Mesodermal cell (in vitro differentiated cells): ENCODE measurements around the gene C9orf78.

ENCODE experiments used
- H3K27ac ChIP-seq: 2 replicates; pipeline ENCODE4 v1.7.0; 2013; ENCODE audit warnings: mild to moderate bottlenecking, low read depth, low read length, moderate library complexity; ENCODE audit not compliant: severe bottlenecking
- H3K36me3 ChIP-seq: 2 replicates; pipeline ENCODE4 v1.7.1; 2013; ENCODE audit warnings: mild to moderate bottlenecking, low read length, moderate library complexity; ENCODE audit not compliant: control insufficient read depth, insufficient read depth
- H3K4me1 ChIP-seq: one replicate; pipeline ENCODE4 v1.7.1; 2013; ENCODE audit warnings: mild to moderate bottlenecking, low read length; ENCODE audit not compliant: insufficient read depth, control insufficient read depth, poor library complexity, severe bottlenecking
- H3K4me3 ChIP-seq: 2 replicates; pipeline ENCODE4 v1.7.0; 2013; ENCODE audit warnings: low read length, control low read depth, mild to moderate bottlenecking; ENCODE audit not compliant: insufficient read depth, poor library complexity, severe bottlenecking; ENCODE audit errors: extremely low read depth
- H3K9me3 ChIP-seq: 2 replicates; pipeline ENCODE4 v1.7.1; 2013; ENCODE audit warnings: mild to moderate bottlenecking, low read length, moderate library complexity; ENCODE audit not compliant: control insufficient read depth
- WGBS, 2 experiments: methylation state at CpG; one replicate each; pipeline ENCODE4 v1.1.5; 2013; ENCODE audit warnings: missing lambda C conversion rate in 2 of 2; ENCODE audit not compliant: insufficient coverage in 2 of 2; 5-methylcytosine and 5-hydroxymethylcytosine counted together

C9orf78 gene

GRCh38 chr9:129816501-129817435 lies 18.3 kb downstream of the C9orf78 start:
- Histone ChIP-seq H3K27ac (no peak overlapping the region), H3K4me3 (no peak overlapping the region), H3K36me3 (peaks cover 82% of the 10 kb centered on the region), H3K9me3 (no peaks in the 10 kb centered on the region), H3K4me1 (no peaks in the 10 kb centered on the region)
- WGBS, 2 experiments, result 86 to 88% methylated on average over 11 to 13 of the region's 14 CpGs

GRCh38 chr9:129815278-129815677 lies 19.8 kb downstream of the C9orf78 start:
- no peaks in the 10 kb centered on the region for H3K9me3 ChIP-seq
- no peak overlapping the region for H3K27ac ChIP-seq
- no peak overlapping the region for H3K4me3 ChIP-seq
- H3K36me3 ChIP-seq, result peaks cover 81% of the 10 kb centered on the region
- H3K4me1 ChIP-seq, result no peaks in the 10 kb centered on the region
- WGBS, 2 experiments, result 93 to 94% methylated on average over 11 of the region's 11 CpGs

GRCh38 chr9:129814432-129815223 lies 20.4 kb downstream of the C9orf78 start:
- Histone ChIP-seq H3K4me1 (no peaks in the 10 kb centered on the region), H3K4me3 (no peak overlapping the region), H3K9me3 (no peaks in the 10 kb centered on the region), H3K36me3 (peaks cover 82% of the 10 kb centered on the region), H3K27ac (no peak overlapping the region)
- 93 to 96% methylated on average over 13 to 17 of the region's 17 CpGs for WGBS, 2 experiments

GRCh38 chr9:129813661-129814060 lies 21.4 kb downstream of the C9orf78 start:
- Histone ChIP-seq H3K9me3 (no peaks in the 10 kb centered on the region), H3K27ac (no peak overlapping the region), H3K4me1 (no peaks in the 10 kb centered on the region), H3K36me3 (peaks cover 82% of the 10 kb centered on the region), H3K4me3 (no peak overlapping the region)
- 91 to 96% methylated on average over 7 to 9 of the region's 9 CpGs for WGBS, 2 experiments

- Histone ChIP-seq H3K9me3 (no peaks in the 10 kb centered on the region), H3K27ac (no peak overlapping the region), H3K4me1 (no peaks in the 10 kb centered on the region), H3K4me3 (no peak overlapping the region), H3K36me3 (peaks cover 79% of the 10 kb centered on the region)
- 96 to 98% methylated on average over 9 of the region's 9 CpGs for WGBS, 2 experiments
These were observed 22.7 kb downstream of the C9orf78 start for GRCh38 chr9:129812385-129812784.

- Histone ChIP-seq H3K36me3 (peaks cover 80% of the 10 kb centered on the region), H3K9me3 (no peaks in the 10 kb centered on the region), H3K4me3 (no peak overlapping the region), H3K4me1 (no peaks in the 10 kb centered on the region), H3K27ac (no peak overlapping the region)
- 96 to 99% methylated on average over 3 to 6 of the region's 6 CpGs for WGBS, 2 experiments
These were observed 23.1 kb downstream of the C9orf78 start for GRCh38 chr9:129811967-129812363.

GRCh38 chr9:129810788-129811187 lies 24.3 kb downstream of the C9orf78 start:
- Histone ChIP-seq H3K27ac (no peak overlapping the region), H3K36me3 (peaks cover 77% of the 10 kb centered on the region), H3K9me3 (no peaks in the 10 kb centered on the region), H3K4me3 (no peak overlapping the region), H3K4me1 (no peaks in the 10 kb centered on the region)
- WGBS, 2 experiments, result 93 to 100% methylated on average over 2 of the region's 6 CpGs

- Histone ChIP-seq H3K27ac (no peak overlapping the region), H3K9me3 (no peaks in the 10 kb centered on the region), H3K4me1 (no peaks in the 10 kb centered on the region), H3K4me3 (no peak overlapping the region), H3K36me3 (peaks cover 84% of the 10 kb centered on the region)
- 90 to 98% methylated on average over 5 of the region's 11 CpGs for WGBS, 2 experiments
These were observed 25.0 kb downstream of the C9orf78 start for GRCh38 chr9:129810116-129810515.

GRCh38 chr9:129809346-129809745 lies 25.7 kb downstream of the C9orf78 start:
- H3K4me3 ChIP-seq, result no peak overlapping the region
- WGBS, 2 experiments, result 92 to 98% methylated on average over 7 to 10 of the region's 11 CpGs
- no peaks in the 10 kb centered on the region for H3K9me3 ChIP-seq
- no peaks in the 10 kb centered on the region for H3K4me1 ChIP-seq
- peaks cover 83% of the 10 kb centered on the region for H3K36me3 ChIP-seq
- no peak overlapping the region for H3K27ac ChIP-seq

GRCh38 chr9:129806061-129806460 lies 29.0 kb downstream of the C9orf78 start:
- Histone ChIP-seq H3K9me3 (no peaks in the 10 kb centered on the region), H3K27ac (no peak overlapping the region), H3K4me1 (no peaks in the 10 kb centered on the region), H3K4me3 (no peak overlapping the region), H3K36me3 (peaks cover 55% of the 10 kb centered on the region)
- 74 to 80% methylated on average over 2 to 3 of the region's 4 CpGs for WGBS, 2 experiments
